Measurements from ENCODE around the gene OSBPL10. TPM values are rescaled to one million over a fixed set of nuclear protein-coding genes. Genes with fewer than 3 reads are reported as not detected.

The OSBPL10 gene
- total RNA-seq, 1 experiment from 2014 or later: 48.0 TPM

- Histone ChIP-seq H3K79me2 (ENCODE audit: low read length) (peaks cover 63% of the 10 kb centered on the region), H3K9me3 (ENCODE audit: low read length) (no peaks in the 10 kb centered on the region), H4K20me1 (ENCODE audit: low read length) (0 out of 2 replicates have a peak, but pooled peaks cover 6% of the 10 kb centered on the region), H3K4me2 (ENCODE audit: low read length) (no peak overlapping the region), H3K27me3 (ENCODE audit: low read length) (no peaks in the 10 kb centered on the region), H3K9me2 (replicated peaks; ENCODE audit: low read length) (no peaks in the 10 kb centered on the region), H3K27ac (ENCODE audit: low read length) (no peak overlapping the region), H3K36me3 (ENCODE audit: low read depth, low read length) (peaks cover 5% of the 10 kb centered on the region; the same call in 1 of the 2 replicates), H3K9ac (ENCODE audit: low read length) (no peak overlapping the region), H3K4me1 (ENCODE audit: insufficient read depth, low read length) (peaks cover 28% of the 10 kb centered on the region), H2AFZ (ENCODE audit: low read length) (no peak overlapping the region), H3F3A (ENCODE audit: low read length, unreplicated experiment) (no peaks in the 10 kb centered on the region), H3K4me3 (ENCODE audit: low read length) (no peak overlapping the region)
- peak; percentile 34; the same call in 1 of the 2 replicates for ATAC-seq
- DNase-seq: no peak
- ChIA-PET POLR2A (ENCODE audit: unreplicated experiment) (no interaction called here), CTCF (no interaction called here)
- BruUV-seq (replicated peaks): no TSS peak
- intact Hi-C loops (cut with micrococcal nuclease): no loop called here
- TF ChIP-seq EZH2 (IDR thresholded peaks at IDR 0.05; ENCODE audit: low read length, unreplicated experiment) (no peak), EZH2phosphoT487 (IDR thresholded peaks at IDR 0.05; ENCODE audit: borderline replicate concordance, low read length) (no peak), CTCF (conservative IDR thresholded peaks at IDR 0.05; ENCODE audit: low read depth, low read length) (no peak)
Observed at GRCh38 chr3:31919528-31919927, 61.5 kb downstream of the OSBPL10 start.

GRCh38 chr3:31918179-31919150, 62.6 kb downstream of the OSBPL10 start:
- H3K4me1 ChIP-seq (ENCODE audit: insufficient read depth, low read length): peaks cover 28% of the 10 kb centered on the region
- H3K9me2 ChIP-seq (replicated peaks; ENCODE audit: low read length): no peaks in the 10 kb centered on the region
- no peaks in the 10 kb centered on the region for H3K9me3 ChIP-seq (ENCODE audit: low read length)
- no peak for DNase-seq
- no peak overlapping the region for H3K27ac ChIP-seq (ENCODE audit: low read length)
- H2AFZ ChIP-seq (ENCODE audit: low read length): no peak overlapping the region
- 0 out of 2 replicates have a peak, but pooled peaks cover 6% of the 10 kb centered on the region for H4K20me1 ChIP-seq (ENCODE audit: low read length)
- no peak overlapping the region for H3K4me3 ChIP-seq (ENCODE audit: low read length)
- ATAC-seq: no peak
- CTCF ChIA-PET: no interaction called here
- H3F3A ChIP-seq (ENCODE audit: low read length, unreplicated experiment): no peaks in the 10 kb centered on the region
- intact Hi-C loops (cut with micrococcal nuclease): no loop called here
- no TSS peak for BruUV-seq (replicated peaks)
- H3K9ac ChIP-seq (ENCODE audit: low read length): no peak overlapping the region
- H3K27me3 ChIP-seq (ENCODE audit: low read length): no peaks in the 10 kb centered on the region
- no peak overlapping the region for H3K4me2 ChIP-seq (ENCODE audit: low read length)
- TF ChIP-seq EZH2 (IDR thresholded peaks at IDR 0.05; ENCODE audit: low read length, unreplicated experiment): no peak
- TF ChIP-seq CTCF (conservative IDR thresholded peaks at IDR 0.05; ENCODE audit: low read depth, low read length): no peak
- TF ChIP-seq EZH2phosphoT487 (IDR thresholded peaks at IDR 0.05; ENCODE audit: borderline replicate concordance, low read length): no peak
- H3K79me2 ChIP-seq (ENCODE audit: low read length): peaks cover 55% of the 10 kb centered on the region
- H3K36me3 ChIP-seq (ENCODE audit: low read depth, low read length): peaks cover 5% of the 10 kb centered on the region; the same call in 1 of the 2 replicates
- POLR2A ChIA-PET (ENCODE audit: unreplicated experiment): no interaction called here

All from PC-3 (cell line).